Measurements from ENCODE around the gene PAOX.
A peak's percentile ranks its signal among the peaks of the same experiment; 100 is the strongest.

PAOX gene

DNA sequence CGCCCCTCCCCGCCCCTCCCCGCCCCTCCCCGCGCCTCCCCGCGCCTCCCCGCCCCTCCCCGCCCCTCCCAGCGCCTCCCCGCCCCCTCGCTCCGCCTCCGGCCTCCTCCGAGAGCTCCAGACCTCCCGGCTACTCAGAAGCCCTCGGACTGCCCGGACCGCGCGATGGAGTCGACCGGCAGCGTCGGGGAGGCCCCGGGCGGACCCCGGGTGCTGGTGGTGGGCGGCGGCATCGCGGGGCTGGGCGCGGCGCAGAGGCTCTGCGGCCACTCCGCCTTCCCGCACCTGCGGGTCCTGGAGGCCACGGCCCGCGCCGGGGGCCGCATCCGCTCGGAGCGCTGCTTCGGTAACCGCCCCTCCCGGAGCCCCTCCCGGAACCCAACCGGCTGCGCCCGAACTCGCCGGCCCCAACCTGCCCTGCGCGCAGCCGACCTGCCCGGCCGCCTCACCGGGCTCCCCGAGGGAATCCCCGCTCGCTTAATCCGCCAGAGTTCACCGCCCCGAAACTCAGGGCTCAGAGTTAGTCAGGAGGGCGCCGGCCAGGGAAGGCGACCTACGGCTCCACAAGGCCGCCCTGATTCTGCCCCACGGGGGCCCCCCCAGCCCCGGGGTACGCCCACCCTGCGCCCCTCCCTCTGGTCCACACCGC, at the start of gene PAOX:
TSS of gene PAOX (plus strand) at position 111 of the 649 bp plus-strand sequence. CDS start at position 166, 55 bp downstream.
- peak; percentile 55 for DNase-seq (ENCODE audit: low read depth)

DNA sequence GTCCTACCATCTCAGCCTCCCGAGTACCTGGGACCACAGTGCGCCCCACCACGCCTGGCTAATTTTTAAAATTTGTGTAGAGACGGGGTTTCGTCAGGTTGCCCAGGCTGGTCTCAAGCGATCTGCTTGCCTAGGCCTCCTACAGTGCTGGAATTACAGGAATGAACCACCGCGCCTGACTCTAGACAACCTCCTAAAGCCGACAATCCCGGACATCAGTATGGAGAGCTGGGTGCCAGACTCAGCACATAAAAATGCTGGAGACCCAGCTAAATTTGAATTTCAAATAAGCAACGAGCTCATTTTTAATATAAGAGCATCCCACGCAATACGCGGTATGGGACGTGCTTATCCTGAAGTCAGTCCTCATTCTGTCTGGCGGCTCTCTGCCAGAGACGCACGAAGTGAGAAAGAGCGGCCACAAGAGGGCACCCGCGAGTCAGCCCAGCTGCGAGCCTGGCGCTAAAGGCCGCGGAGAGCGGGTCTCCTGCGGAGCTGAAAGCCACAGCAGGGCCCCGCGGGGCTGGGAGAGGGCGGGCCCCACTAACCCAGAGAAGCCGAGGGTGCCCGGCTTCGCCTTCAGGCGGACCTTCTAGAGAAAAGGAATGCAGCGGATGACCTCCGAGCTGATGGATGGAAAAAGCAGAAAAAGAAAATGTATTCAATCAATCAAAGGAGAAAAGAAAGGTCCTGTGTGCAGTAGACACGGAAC, 49.4 kb upstream of the PAOX start:
- DNase-seq (ENCODE audit: low read depth): peak; percentile 82

DNA sequence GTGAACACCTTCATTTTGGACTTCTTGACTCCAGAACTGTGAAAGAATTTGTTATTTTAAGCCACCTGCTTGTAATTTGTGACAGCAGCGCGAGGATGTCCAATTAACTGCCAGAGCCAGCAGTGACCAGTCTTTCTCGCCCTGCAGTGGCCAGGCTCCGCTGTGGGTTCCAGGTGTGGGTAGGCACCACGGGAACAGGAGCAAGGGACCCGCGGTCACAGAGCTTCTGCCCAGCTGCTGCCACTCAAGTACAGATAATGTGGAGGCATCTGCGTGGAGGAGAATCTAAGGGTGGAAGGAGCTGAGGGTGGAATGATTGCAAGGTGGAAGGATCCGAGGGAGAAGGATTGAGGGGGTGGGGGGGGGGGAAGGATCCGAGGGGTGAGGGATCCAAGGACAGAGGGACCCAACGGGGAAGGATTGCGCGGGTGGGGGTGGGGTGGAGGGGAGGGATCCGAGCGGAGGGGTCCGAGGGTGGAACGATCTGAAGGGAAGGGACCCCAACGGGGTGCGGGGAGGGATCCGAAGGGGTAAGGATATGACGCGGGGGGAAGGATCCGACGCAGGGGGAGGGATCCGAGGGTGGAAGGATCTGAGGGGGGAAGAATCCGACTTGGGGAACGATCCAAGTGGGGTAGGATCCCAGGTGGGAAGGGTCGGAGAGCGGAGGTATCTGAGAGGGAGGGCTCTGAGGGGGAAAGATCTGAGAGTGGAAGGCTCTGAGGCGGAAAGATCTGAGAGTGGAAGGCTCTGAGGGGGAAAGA, 45.9 kb upstream of the PAOX start:
- DNase-seq (ENCODE audit: low read depth): no peak

DNA sequence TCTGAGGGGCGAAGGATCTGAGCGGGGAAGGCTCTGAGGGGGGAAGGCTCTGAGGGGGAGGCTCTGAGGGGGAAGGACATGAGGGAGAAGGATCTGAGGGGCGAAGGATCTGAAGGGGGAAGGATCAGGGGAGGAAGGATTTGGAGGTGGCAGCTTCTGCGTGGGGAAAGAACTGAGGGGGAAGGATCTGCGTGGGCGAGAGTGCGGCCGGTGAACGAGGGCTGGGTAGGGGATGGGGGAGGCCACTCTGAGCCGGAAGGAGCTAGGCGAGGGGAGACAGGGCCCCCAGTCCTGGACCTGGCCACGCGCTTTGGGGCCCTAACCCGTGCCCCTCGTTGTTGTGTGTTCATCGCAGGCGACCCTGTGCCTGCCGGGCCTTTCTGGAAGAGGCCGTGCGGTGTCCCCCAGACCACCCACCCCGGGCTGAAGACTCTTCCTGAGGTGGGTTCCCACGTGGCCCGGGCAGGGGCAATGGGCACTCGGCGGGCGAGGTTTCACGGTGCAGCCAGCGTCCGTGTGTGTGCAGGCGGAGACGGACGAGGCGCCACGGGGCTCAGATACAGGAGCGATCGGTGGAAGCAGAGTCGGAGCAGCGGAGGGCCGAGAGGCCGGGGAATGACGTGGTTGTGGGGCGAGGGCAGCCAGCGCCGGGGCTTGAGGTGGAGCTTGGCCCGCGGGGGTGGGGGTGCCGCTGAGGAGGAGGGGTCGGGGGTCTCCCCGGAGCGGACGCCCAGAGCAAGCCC, 44.4 kb upstream of the PAOX start:
- no peak for DNase-seq (ENCODE audit: low read depth)

DNA sequence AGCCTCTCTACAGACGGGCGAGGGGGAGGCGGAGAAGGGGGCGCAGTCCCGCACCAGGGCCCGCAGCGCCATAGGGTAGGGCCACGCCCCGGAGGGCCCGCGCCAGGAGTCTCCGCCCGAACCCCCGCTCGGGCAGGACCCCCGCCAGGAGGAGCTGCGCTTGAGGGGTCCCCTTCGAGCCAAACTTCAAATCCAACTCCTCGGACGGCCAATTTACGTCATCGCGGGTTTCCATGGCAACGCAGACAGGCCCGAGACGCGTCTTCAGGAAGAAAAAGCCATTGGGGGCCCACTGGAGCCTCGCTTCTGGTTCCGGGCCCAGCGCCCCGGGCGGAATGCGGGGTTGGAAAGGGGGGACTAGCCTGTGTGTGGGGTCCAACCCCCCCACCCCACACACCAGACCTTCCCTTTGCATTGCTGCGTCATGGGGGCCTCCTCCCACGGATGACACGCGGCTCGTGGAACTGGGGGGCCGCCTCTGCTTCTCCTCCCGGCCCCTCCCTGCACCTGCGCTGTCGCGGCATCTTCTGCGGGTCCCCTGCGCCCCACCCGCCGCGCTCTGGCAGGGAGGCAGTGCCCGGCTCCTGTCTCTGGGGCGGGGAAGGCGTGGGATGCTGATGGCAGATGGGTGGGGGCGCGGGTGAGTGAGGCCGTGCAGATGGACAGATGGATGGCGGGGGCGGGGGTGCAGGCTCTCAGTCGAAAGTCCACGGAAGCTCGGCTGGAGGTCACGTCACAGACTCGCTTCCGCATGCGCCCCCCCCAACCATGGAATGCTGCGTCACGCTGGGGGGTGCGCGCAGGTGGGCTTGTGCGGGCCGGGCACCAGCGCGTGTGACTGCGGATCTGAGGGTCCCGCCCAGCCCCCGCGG, 43.6 kb upstream of the PAOX start:
- peak; percentile 69 for DNase-seq (ENCODE audit: low read depth)

DNA sequence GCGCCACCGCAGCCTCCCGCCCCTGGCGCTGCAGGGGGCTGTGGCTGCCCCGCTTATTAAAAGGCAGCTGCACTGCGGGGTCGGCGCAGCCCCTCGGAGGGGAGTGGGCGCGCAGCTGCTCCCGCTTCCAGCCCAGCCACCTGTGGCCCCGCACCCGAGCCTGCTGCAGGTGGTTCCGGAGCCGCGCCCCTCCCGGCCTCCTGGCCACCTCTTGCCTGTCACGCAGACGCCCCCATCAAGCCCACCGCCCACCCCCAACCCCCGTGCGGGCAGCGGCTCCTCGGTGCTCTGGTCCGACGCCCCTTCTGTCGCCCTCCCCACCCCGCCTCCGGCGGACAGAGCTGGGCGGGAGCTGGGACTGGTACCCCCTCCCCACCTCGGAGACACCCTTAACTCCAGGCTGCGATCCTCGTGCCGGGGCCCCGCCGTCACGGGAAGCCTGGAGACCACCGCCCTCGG, 42.9 kb upstream of the PAOX start:
- DNase-seq (ENCODE audit: low read depth): no peak

DNA sequence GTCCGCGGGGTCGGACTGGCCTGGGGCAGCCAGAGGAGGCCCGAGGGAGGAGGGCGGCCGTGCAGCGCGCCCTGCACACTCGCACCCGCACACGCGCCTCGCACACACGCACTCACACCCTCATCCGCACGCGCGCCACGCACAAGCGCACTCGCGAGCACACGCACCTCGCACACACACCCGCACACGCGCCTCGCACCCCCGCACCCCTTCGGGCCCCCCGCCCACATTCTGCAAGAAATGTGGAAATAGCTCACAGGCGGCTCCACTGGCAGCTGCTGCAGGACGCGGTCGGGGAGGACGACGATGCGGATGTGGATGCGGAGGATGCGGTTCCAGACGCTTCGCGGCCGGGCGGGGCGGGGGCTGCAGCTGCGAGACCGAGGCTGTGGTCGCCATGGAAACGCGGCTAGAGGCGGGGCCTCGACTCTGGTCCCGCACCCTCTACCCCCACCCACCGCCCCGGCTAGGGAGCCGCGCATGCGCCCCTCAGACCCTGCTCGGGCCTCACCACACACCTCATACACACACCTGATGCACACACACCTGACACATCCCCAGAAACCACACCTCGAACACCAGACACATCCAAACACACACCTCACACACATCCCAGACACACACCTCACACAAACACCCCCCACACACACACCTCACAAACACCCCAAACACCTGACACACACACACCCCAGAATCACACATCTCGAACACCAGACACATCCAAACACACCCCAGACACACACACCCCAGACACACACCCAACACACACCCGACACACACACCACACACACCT, 42.3 kb upstream of the PAOX start, which contains the start of gene CALY:
TSS of gene CALY (minus strand) at position 320 of the 793 bp plus-strand sequence. CDS start 7,907 bp downstream, outside the sequence.
- no peak for DNase-seq (ENCODE audit: low read depth)

DNA sequence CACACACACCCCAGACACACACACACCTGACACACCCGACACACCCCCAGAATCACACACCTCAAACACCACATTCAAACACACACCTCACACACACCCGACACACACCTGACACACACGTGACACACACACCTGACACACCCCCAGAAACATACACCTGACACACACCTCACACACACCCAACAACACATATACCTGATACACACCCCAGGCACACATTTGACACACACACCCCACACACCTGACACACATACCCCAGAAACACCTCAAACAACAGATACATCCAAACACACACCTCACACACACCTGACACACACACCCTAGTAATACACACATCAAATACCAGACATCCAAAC, 41.7 kb upstream of the PAOX start:
- no peak for DNase-seq (ENCODE audit: low read depth)

DNA sequence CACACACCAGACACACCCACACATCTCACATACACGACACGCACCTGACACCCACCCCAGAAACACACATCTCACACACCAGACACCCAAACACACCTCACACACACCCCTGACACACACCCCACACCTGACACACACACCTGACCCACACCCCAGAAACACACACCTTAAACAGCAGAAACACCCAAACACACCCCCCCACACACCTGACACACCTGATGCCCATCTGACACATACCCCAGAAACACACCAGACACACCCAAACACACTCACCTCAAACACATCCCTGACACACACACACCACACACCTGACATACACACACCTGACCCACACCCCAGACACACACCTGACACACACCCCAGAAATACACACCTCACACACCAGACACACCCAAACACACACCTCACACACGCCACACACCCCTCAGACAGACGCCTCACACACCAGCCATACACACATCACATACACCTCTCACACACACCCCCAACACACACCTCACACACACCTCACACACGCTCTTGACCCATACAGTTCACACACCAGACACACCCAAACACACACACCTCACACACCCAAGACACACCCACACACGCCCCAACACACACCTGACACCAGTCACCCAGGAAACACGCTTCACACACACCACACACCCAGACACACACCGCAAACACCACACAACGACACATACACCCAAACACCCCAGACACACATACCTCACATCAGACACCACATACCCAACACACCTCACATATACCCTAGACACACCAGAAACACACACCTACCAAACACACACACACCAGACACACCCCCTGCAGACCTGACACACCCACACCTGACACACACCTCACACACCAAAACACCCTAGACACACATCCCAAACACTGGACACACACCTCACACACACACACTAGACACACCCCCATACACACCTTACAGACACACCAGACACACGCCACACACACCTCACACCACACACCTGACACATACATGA, 40.7 kb upstream of the PAOX start:
- no peak for DNase-seq (ENCODE audit: low read depth)

DNA sequence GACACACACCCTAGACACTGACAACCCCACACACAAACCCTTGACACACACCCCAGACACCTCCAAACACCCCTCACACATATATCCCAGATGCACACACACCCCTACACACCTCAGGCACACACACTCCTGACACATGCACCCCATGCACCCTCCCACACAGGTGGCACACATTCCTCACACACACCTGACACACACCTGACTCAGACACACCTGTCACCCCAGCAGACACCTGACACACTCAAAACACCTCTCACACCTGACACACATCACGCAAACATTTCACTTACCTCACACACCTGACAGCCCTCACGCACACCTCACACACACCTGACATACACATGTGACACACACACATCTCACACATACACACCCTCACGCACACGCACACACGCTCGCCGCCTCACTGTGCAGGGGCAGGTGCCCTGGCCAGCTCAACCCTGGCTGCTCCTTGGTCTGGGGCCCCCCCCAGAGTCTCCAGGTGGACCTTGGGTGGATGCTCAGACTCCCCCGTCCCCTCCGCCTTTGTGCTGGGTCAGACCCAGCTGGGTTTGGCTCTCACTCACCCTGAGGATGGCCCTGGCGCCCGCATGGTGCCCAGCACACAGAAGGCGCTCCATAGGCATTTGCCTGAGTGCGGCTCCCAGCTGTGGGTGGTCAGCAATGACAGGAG, 39.2 kb upstream of the PAOX start:
- no peak for DNase-seq (ENCODE audit: low read depth)

DNA sequence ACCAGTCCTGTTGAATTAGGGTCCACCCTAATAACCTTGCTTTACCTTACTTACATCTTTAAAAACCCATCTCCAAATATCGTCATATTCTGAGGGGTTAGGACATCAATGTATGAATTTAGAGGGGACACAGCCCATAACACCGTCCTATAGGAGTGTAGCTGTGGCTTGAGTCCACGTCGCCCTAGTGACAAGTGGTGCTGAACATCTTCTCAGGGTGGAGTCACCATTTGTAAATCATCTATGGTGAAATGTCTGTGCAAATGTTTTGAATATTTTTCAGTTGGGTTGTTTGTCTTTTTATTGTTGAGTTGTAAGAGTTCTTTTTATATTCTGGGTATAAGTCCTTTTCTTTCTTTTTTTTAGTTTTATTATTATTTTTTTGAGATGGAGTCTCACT, 37.1 kb upstream of the PAOX start:
- DNase-seq (ENCODE audit: low read depth): no peak

DNA sequence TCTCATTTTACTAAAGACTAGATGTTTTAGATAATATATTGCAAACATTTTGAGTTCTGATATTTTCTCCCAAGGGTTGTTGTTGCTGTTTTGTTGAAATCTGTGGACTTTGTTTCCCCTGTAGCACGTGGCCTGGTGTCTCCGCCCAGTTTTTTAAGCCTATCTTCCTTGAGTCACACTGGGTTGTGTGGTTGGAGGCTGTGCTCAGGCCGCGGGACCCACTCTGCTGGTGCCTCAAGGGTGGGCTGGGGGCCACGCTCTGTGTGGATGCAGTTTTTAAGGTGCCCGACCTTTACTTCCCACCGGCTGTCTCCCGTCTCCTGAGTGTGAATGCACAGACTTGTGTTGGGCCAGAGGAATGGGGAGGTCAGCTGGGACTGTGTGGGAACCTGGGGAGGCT, 36.1 kb upstream of the PAOX start:
- no peak for DNase-seq (ENCODE audit: low read depth)

DNA sequence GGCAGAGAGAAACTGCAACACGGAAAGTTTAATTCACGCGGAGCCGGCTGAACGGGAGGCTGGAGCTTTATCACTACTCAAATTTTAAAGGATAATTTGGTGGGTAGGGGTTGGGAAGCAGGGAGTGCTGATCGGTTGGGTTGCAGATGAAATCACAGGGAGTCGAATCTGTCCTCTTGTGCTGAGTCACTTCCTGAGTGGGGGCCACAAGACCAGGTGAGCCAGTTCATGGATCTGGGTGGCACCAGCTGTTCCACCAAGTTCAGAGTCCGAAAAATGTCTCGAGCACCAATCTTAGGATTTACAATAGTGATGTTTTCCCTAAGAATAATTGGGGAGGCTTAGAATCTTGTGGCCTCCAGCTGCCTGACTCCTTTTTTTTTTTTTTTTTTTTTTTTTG, 35.5 kb upstream of the PAOX start:
- no peak for DNase-seq (ENCODE audit: low read depth)

DNA sequence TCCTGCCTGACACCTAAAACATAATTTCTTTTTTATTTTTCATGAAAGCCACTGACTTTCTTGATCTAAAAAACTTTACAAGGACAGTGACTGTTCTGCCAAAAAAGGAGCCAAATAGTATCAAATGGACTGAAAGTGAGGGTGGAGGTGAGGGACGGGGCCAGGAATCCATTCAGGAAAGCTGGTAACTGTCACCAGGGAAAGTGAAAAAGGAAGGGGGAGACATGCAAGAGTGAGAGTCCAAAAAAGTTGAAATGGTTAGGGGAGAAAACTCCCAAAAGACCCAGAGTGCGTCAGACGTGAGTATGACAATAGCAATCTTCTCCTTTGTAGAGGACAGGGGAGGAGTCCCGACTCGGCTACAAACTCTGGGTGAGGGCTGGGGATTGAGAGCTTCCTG, 34.8 kb upstream of the PAOX start:
- DNase-seq (ENCODE audit: low read depth): no peak

DNA sequence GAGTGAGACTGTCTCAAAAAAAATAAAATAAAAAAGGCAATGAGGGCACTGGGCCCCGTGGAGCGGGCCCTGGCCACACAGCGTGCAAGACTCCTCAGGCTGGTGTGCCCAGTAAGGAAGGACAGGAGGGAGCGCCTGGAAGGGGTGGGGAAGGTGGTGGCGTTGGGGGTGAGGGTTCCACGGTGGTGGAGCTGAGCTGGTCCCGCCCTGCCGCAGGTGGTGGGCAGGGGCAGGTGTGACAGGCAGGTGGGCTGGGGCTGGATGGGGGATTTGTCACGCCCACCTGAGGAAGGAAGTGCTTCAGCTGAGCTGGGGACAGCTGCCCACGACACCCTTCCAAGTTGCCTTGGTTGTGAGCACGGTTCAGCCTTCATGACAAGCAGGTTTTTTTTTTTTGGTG, 32.6 kb upstream of the PAOX start:
- no peak for DNase-seq (ENCODE audit: low read depth)

DNA sequence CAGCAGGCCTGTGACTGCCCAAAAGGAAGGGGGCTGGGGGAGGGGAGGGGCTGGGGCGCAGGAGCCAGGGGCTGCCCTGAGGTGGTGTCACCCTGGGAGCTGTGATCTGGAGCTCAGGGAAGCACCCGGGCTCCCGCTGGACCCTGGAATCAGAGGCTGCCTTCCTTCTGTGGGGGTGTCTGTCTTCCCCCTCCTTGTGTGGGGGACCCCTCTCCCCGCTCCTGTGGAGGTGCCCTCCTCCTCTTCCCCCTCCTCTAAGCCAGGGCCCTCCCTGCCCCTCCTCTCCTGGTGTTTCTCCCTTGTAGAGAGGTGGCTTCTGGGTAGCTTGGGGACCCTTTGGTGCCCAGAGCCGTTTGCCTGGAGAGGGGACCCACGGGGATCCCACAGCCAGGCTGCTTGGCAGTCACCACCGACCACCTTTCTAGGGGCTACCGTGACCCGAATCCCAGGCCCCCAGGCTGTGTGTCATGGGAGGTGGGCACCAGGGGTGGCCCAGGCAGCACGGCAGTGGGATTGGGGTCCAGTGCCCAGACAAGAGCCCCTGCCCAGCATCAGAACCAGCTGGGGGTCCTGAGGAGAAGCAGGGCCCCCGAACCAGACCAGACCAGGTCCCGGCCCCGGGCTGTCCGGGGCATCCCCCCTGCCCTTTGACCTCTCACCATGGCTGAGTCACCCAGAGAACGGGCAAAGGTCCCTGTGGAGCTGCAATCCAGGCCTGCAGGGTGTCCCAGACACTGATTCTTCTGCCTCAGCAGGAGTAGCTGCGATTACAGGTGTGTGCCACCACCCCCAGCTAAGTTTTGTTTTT, 31.1 kb upstream of the PAOX start:
- no peak for DNase-seq (ENCODE audit: low read depth)

DNA sequence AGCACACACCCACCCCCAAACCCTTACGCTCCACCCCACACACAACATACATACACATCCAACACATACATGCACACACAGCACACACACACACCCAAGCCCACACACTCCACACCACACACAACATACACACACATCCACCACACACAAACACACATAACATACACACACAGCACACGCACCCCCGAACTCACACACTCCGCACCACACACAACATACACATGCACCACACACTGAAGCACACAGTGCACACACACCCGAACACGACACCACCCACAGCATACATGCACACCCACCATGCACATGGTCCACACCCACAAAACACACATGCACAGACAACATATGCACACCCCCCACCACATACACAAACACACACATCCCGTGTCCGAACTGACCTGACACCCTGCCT, 29.9 kb upstream of the PAOX start:
- DNase-seq (ENCODE audit: low read depth): no peak

DNA sequence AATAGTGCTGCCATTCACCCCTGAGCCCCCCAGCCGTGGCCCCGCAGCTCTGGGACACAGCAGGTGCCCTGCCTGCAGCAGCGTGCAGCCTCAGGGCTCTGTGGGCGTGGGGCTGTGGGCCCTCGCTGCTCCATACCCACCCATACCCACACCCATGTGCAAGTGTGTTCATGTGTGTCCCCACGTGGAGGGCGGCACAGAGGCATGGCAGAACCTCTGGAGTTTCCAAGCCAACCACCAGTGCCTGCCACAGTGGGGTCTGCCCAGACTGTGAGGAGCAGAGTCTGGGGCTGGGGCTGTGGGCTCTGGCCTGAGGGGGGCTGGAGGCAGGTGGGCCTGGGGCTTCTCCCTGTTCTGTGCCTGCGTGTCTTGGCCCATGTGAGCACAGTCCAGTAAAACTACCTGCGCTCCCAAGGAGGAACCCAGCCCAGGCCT, 29.5 kb upstream of the PAOX start:
- DNase-seq (ENCODE audit: low read depth): no peak

All from iris pigment epithelial cell (primary cell).